ENCODE measurements around the gene YY1. TPM values are rescaled to one million over a fixed set of nuclear protein-coding genes. Genes with fewer than 3 reads are reported as not detected.
"Not testable (repeated sequence)": the region's sequence is repeated elsewhere in the genome, so short reads cannot be mapped to it uniquely, and the experiment has no call there.

The YY1 gene
- total and polyA plus RNA-seq, 4 experiments from 2014 or later, result 8.9 to 90.3 (median 54.5) TPM

DNA sequence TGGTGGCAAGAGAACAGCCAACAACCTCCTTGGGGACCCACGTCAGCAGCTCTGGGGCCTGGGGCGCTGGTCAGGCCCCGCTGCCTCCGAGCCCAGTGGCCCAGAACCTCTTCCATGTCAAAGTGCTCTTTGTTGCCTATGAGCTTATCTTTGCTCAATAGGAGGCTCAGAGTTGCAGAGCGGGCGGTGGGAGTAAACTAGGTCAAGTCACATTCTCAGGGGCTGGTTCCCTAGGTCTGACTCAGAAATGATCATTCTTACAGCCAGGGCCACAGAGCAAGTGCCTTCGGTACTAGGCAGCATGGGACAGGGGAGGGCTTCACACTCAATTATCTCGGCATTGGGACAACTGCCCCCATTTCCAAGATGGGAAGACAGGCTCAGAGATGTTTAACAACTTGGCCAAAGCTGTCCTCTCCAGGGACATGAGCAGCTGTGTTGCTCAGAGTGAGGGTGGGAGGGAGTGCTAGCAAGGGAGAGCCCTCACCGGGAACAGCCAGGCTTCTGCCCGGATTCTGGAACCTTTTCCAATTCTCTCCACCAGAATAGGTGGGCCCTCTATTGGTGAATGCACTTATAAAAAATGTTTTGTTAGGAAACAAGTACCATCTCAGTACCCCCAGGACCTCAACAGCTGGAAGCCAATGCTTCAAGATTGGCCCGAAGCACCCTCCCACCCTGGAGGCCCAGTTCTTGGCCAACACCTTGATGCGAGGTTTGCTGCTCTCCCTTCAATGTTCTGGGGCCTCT lies 55.4 kb downstream of the YY1 start:
- no peak for DNase-seq
- intact Hi-C loops (cut with micrococcal nuclease), result no loop called here
- Mint-ChIP-seq H3K9me3 (no peaks in the 10 kb centered on the region), H3K36me3 (no peaks in the 10 kb centered on the region), H3K27me3 (no peaks in the 10 kb centered on the region), H3K4me1 (no peaks in the 10 kb centered on the region), H3K4me3 (no peak overlapping the region), H3K27ac (peak overlapping the region in 2 of 7 donors; percentile 35 to 55)
- no peaks in the 10 kb centered on the region for H3K9me3 ChIP-seq (ENCODE audit: control insufficient read depth in 1 of 2, low read length in 2 of 2)
- H3K4me3 ChIP-seq (ENCODE audit: low read length in 2 of 2), result no peak overlapping the region
- POLR2A ChIA-PET (ENCODE audit: partially characterized antibody), result no interaction called here
- no peaks in the 10 kb centered on the region for H3K27me3 ChIP-seq (ENCODE audit: insufficient read depth, low read length)
- no peak overlapping the region for H3K27ac ChIP-seq (ENCODE audit: low read depth, low read length)
- H3K36me3 ChIP-seq (ENCODE audit: insufficient read depth, low read length), result no peaks in the 10 kb centered on the region
- no peaks in the 10 kb centered on the region for H3K4me1 ChIP-seq (ENCODE audit: insufficient read depth, low read length)
- CTCF ChIA-PET (ENCODE audit: partially characterized antibody), result interaction anchor here (2.5 to 3.2 kb wide), 2 partner anchors 8 to 23 kb away, joined by 8 to 10 read pairs; no protein-coding TSS in a partner anchor

DNA sequence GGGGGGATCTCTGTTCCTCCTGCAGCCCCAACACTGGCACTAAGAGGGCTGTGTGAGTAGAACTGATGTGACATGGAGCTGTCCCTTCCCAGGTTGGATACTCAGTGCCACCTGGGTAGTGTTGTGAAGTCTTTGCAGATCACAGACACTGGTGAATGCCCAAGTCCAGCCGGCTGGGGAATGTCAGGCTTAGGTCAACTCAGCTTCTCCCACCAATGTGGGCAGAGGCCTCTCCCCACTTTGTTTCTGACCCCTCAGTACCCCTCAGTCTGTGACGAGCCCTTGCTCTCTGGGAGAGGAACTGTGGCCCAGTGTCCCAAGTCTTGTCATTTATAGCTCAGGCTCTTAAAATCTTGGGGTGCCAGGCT lies 56.0 kb downstream of the YY1 start:
- Mint-ChIP-seq H3K4me1 (no peaks in the 10 kb centered on the region), H3K9me3 (no peaks in the 10 kb centered on the region), H3K4me3 (no peak overlapping the region), H3K27me3 (no peaks in the 10 kb centered on the region), H3K27ac (no peak overlapping the region), H3K36me3 (no peaks in the 10 kb centered on the region)
- no peak for DNase-seq
- Histone ChIP-seq H3K27me3 (ENCODE audit: insufficient read depth, low read length) (no peaks in the 10 kb centered on the region), H3K4me1 (ENCODE audit: insufficient read depth, low read length) (no peaks in the 10 kb centered on the region), H3K4me3 (ENCODE audit: low read length in 2 of 2) (no peak overlapping the region), H3K27ac (ENCODE audit: low read depth, low read length) (no peak overlapping the region), H3K36me3 (ENCODE audit: insufficient read depth, low read length) (no peaks in the 10 kb centered on the region), H3K9me3 (ENCODE audit: control insufficient read depth in 1 of 2, low read length in 2 of 2) (no peaks in the 10 kb centered on the region)
- CTCF ChIA-PET (ENCODE audit: partially characterized antibody), result interaction anchor here (2.5 to 3.2 kb wide), 2 partner anchors 9 to 23 kb away, joined by 8 to 10 read pairs; no protein-coding TSS in a partner anchor
- POLR2A ChIA-PET (ENCODE audit: partially characterized antibody), result no interaction called here
- intact Hi-C loops (cut with micrococcal nuclease), result no loop called here

DNA sequence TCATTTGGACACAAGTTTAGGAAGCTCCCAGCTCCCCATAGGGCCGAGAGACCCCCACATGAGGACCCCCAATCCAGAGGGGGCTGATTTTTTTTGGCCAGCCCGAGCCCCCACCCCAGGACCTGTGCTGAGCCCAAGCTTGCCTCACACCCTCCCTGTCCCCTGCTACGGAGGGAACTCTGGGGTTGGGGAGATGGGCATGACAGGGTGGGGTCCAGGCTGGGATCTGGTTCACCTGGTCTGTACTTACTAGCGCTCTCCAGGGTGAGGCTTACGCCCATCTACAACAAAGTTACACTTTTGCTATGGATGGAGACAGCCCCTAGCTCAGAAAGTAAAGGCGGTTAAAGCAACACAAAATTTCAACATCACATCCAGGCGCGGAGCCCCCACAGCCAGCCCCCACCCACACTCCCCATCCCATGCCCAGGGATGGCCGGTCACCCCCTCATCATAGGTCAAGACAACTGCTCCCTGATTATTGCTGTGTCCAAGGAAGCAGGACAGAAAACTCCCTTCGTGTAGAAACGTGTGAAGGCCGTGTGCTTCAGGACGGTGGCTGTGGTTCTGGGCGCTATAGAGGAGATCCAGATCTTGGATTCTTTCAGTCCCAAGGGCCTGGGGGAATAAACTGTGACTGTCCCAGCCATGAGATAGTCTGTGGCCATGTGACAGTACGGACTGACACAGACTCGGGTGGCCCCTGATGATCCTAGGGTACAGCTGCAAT lies 56.6 kb downstream of the YY1 start:
- Mint-ChIP-seq H3K4me1 (no peaks in the 10 kb centered on the region), H3K9me3 (no peaks in the 10 kb centered on the region), H3K36me3 (no peaks in the 10 kb centered on the region), H3K27me3 (no peaks in the 10 kb centered on the region), H3K27ac (no peak overlapping the region), H3K4me3 (no peak overlapping the region)
- no peak overlapping the region for H3K4me3 ChIP-seq (ENCODE audit: low read length in 2 of 2)
- intact Hi-C loops (cut with micrococcal nuclease), result no loop called here
- no peaks in the 10 kb centered on the region for H3K9me3 ChIP-seq (ENCODE audit: control insufficient read depth in 1 of 2, low read length in 2 of 2)
- H3K27ac ChIP-seq (ENCODE audit: low read depth, low read length), result no peak overlapping the region
- no peaks in the 10 kb centered on the region for H3K36me3 ChIP-seq (ENCODE audit: insufficient read depth, low read length)
- H3K4me1 ChIP-seq (ENCODE audit: insufficient read depth, low read length), result no peaks in the 10 kb centered on the region
- no peaks in the 10 kb centered on the region for H3K27me3 ChIP-seq (ENCODE audit: insufficient read depth, low read length)
- no peak for DNase-seq
- ChIA-PET CTCF (ENCODE audit: partially characterized antibody) (interaction anchor here (2.5 to 3.2 kb wide), 2 partner anchors 10 to 22 kb away, joined by 8 to 10 read pairs; no protein-coding TSS in a partner anchor), POLR2A (ENCODE audit: partially characterized antibody) (no interaction called here)

DNA sequence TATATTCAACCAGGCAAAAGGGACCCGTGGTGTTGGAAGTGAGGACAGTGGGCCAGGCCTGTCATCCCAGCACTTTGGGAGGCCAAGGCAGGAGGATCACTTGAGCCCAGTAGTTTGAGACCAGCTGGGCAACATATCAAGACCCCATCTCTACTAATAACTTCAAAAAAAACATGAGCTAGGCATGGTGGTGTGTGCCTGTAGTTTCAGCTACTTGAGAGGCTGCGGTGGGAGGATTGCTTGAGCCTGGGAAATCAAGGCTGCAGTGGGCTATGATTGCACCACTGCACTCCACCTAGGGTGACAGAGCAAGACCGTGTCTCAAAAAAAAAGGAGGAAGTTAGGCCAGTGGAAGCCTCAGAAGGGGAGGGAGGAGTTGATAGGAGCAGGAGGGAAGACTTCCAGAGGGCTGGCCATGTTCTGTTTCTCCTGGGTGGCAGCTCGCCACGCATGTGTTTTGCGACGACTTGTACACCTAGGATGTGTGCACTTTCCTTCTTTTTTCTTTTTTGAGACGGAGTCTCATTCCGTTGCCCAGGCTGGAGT lies 57.2 kb downstream of the YY1 start:
- H3K27me3 ChIP-seq (ENCODE audit: insufficient read depth, low read length), result no peaks in the 10 kb centered on the region
- Mint-ChIP-seq H3K36me3 (no peaks in the 10 kb centered on the region), H3K27me3 (no peaks in the 10 kb centered on the region), H3K27ac (no peak overlapping the region), H3K4me1 (no peaks in the 10 kb centered on the region), H3K9me3 (no peaks in the 10 kb centered on the region), H3K4me3 (no peak overlapping the region)
- H3K36me3 ChIP-seq (ENCODE audit: insufficient read depth, low read length), result no peaks in the 10 kb centered on the region
- no peak for DNase-seq
- ChIA-PET CTCF (ENCODE audit: partially characterized antibody) (interaction anchor here (0.9 to 2.5 kb wide), 2 partner anchors 10 to 14 kb away, joined by 3 to 10 read pairs; no protein-coding TSS in a partner anchor), POLR2A (ENCODE audit: partially characterized antibody) (no interaction called here)
- intact Hi-C loops (cut with micrococcal nuclease), result no loop called here
- H3K4me3 ChIP-seq (ENCODE audit: low read length in 2 of 2), result no peak overlapping the region
- no peak overlapping the region for H3K27ac ChIP-seq (ENCODE audit: low read depth, low read length)
- no peaks in the 10 kb centered on the region for H3K4me1 ChIP-seq (ENCODE audit: insufficient read depth, low read length)
- H3K9me3 ChIP-seq (ENCODE audit: control insufficient read depth in 1 of 2, low read length in 2 of 2), result no peaks in the 10 kb centered on the region

DNA sequence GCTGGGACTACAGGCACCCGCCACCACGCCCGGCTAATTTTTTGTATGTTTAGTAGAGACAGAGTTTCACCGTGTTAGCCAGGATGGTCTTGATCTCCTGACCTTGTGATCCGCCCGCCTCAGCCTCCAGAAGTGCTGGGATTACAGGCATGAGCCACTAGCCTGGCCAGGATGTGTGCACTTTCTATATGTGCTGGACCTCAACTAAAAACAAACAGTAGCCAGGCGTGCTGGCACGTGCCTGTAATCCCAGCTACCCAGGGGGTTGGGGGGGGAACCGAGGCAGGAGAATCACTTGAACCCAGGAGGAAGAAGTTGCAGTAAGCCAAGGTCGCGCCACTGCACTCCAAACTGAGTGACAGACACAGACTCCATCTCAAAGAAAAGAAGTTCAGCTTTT lies 57.8 kb downstream of the YY1 start:
- H3K36me3 Mint-ChIP-seq; H3K27me3 Mint-ChIP-seq; H3K27ac ChIP-seq (ENCODE audit: low read depth, low read length); H3K4me1 Mint-ChIP-seq; H3K27ac Mint-ChIP-seq; POLR2A ChIA-PET (ENCODE audit: partially characterized antibody); H3K4me3 ChIP-seq (ENCODE audit: low read length in 2 of 2); DNase-seq; H3K27me3 ChIP-seq (ENCODE audit: insufficient read depth, low read length); H3K4me3 Mint-ChIP-seq; intact Hi-C loops (cut with micrococcal nuclease); H3K9me3 Mint-ChIP-seq; H3K4me1 ChIP-seq (ENCODE audit: insufficient read depth, low read length); H3K36me3 ChIP-seq (ENCODE audit: insufficient read depth, low read length); H3K9me3 ChIP-seq (ENCODE audit: control insufficient read depth in 1 of 2, low read length in 2 of 2): not testable (repeated sequence)
- CTCF ChIA-PET (ENCODE audit: partially characterized antibody), result interaction anchor here (0.9 kb wide), 1 partner anchor 14 kb away, joined by 3 read pairs; no protein-coding TSS in a partner anchor

DNA sequence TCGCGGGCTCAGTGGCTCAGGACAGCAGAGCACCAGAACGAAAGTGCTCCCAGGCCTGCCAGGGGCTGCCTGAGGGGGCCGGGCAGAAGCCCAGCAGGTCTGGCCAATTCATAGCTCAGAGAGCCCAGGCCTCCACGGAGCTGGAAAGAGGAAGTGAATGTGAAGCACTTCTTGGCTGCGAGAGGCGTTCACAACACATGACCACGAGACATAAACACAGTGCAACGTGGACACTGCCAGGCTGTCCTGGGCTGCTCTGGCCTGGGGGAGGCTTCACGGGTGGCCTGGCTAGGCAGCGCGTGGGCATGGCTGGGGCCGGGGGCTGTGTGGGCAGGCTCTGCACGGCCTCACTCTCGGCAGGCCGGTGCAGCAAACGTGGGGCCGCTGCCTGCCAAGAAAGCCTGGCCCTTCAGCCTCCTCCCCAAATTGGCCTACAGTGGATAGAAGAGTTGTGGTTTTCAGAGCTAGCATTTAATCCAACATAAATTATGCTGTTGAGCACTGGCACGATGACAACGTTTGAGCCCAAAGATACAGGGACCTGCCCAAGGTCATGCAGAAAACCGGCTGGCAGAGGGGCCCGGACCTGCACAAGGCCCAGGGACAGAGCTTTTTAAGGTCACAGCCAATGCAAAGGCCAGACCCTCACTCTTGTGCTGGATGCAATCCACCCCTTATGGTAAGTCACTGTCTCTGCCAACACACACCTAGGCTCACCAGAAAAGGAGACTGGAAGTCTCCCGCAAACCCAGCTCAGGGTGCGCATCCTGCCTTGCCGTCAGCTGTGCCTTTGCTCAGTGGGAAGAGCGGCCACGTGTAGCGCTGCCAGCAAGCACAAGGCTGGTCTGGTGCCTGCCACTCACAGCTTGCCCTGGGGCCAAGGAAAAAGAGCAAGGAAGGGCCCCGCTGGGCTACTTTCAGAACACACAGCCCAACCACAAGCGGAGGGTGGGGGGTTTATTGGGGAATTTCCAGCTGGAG lies 58.7 kb downstream of the YY1 start:
- DNase-seq, result no peak
- Histone ChIP-seq H3K36me3 (ENCODE audit: insufficient read depth, low read length) (no peaks in the 10 kb centered on the region), H3K9me3 (ENCODE audit: control insufficient read depth in 1 of 2, low read length in 2 of 2) (no peaks in the 10 kb centered on the region), H3K4me1 (ENCODE audit: insufficient read depth, low read length) (no peaks in the 10 kb centered on the region), H3K27me3 (ENCODE audit: insufficient read depth, low read length) (no peaks in the 10 kb centered on the region), H3K27ac (ENCODE audit: low read depth, low read length) (no peak overlapping the region), H3K4me3 (ENCODE audit: low read length in 2 of 2) (no peak overlapping the region)
- H3K9me3 Mint-ChIP-seq, result no peaks in the 10 kb centered on the region
- no peaks in the 10 kb centered on the region for H3K36me3 Mint-ChIP-seq
- intact Hi-C loops (cut with micrococcal nuclease), result no loop called here
- ChIA-PET POLR2A (ENCODE audit: partially characterized antibody) (no interaction called here), CTCF (ENCODE audit: partially characterized antibody) (interaction anchor here (0.9 to 1.0 kb wide), 2 partner anchors 12 to 15 kb away, joined by 3 to 4 read pairs; no protein-coding TSS in a partner anchor)
- no peak overlapping the region for H3K27ac Mint-ChIP-seq
- H3K4me1 Mint-ChIP-seq, result no peaks in the 10 kb centered on the region
- no peaks in the 10 kb centered on the region for H3K27me3 Mint-ChIP-seq
- no peak overlapping the region for H3K4me3 Mint-ChIP-seq

Measured in CD4-positive, alpha-beta memory T cell (primary cell).